NCI-H128 (cell line): ENCODE data around the gene MUC7.

Source experiments
- DNase-seq: peaks from one replicate; lab custom pipeline; 2025; ENCODE audit not compliant: unreplicated experiment; lab: John Stamatoyannopoulos, UW

The MUC7 gene

GRCh38 chr4:70531981-70532380, 60.0 kb downstream of the MUC7 start:
- no peak for DNase-seq
